ENCODE data around the gene LRRC4C.

LRRC4C gene

DNA sequence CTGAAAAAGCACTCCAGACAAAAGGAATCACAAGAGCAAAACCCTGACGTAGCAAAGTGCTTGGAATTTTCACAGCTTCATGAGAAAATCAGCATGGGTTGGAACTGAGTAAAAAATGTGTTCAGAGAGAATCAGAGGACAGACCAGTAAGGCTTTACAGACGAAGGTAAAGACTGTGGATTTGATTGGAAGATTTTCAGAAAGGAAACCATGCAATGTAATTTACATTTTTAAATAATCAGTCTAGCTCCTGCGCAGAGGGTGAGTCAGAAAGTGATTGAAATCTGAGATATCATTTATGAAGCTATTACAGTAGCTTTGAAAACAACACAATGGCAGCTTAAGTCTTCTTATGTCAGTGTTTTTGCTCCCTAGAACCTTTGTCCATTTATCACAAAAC, 1122.3 kb downstream of the LRRC4C start:
- Histone ChIP-seq H3K4me2 (ENCODE audit: low read length) (no peak overlapping the region), H3K9ac (ENCODE audit: low read depth, low read length) (no peak overlapping the region), H3K9me3 (replicated peaks; ENCODE audit: low read length) (no peaks in the 10 kb centered on the region), H3K27me3 (ENCODE audit: control insufficient read depth, insufficient read depth, low read length) (no peaks in the 10 kb centered on the region), H3K36me3 (ENCODE audit: insufficient read depth, low read length) (no peaks in the 10 kb centered on the region), H3K4me3 (ENCODE audit: low read length) (no peak overlapping the region), H3K4me1 (ENCODE audit: control insufficient read depth, insufficient read depth, low read length) (peaks cover 12% of the 10 kb centered on the region)

DNA sequence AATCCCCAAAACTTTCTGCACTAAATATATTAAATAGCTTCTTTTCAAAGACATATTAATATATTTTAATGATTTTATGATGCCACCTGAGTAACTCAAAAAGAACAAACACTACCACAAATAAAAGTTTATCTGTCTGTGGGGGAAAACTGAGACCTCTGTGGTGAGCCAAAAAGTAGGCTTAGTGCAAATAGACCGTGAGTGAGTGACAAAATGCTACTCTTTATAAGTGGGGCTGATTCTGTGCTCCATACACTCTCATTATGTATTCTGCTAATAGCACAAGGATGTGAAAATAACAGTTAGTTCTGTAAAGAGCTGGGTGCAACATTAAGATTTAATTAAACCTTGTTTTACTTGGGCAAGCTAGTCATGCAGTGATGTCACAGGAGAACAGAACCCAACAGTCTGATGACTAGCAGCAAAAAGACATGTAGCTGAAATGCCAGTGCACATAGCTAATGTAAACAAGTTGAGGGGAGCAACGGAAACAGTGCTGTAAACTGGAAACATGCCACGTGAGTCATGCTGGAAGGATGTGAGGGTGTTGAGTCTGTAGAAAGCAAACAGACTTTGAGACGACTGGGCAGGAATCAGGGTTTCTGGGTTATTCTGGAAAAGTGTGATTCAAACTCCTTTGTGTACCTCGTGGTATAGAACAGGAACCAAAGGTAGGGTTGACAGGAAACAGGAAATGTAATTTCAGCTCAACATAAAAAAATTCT, 1130.4 kb downstream of the LRRC4C start:
- Histone ChIP-seq H3K9ac (ENCODE audit: low read depth, low read length) (no peak overlapping the region), H3K27me3 (ENCODE audit: control insufficient read depth, insufficient read depth, low read length) (no peaks in the 10 kb centered on the region), H3K4me3 (ENCODE audit: low read length) (no peak overlapping the region), H3K4me1 (ENCODE audit: control insufficient read depth, insufficient read depth, low read length) (peaks cover 14% of the 10 kb centered on the region), H3K36me3 (ENCODE audit: insufficient read depth, low read length) (no peaks in the 10 kb centered on the region), H3K4me2 (ENCODE audit: low read length) (peak overlapping the region; percentile 59), H3K9me3 (replicated peaks; ENCODE audit: low read length) (no peaks in the 10 kb centered on the region)

DNA sequence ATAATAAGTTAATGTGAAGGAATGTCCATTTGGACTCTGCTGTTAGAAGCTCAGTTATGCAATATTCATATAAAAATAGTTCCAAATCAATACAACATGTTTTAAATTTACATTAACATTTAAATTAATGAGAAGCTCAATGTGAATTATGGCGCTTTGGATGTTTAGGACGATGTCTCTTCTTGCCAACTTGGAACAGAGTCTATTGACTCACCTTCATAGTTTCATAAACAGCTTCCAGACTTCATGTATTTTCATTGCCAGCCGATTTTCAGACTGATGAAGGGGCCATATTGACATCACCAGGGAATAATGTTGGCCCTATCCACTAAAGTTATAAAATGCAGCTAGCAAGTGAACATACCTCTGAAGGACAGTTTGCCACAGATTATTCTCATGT, 1136.2 kb downstream of the LRRC4C start:
- Histone ChIP-seq H3K4me1 (ENCODE audit: control insufficient read depth, insufficient read depth, low read length) (no peaks in the 10 kb centered on the region), H3K9ac (ENCODE audit: low read depth, low read length) (no peak overlapping the region), H3K36me3 (ENCODE audit: insufficient read depth, low read length) (no peaks in the 10 kb centered on the region), H3K9me3 (replicated peaks; ENCODE audit: low read length) (no peaks in the 10 kb centered on the region), H3K27me3 (ENCODE audit: control insufficient read depth, insufficient read depth, low read length) (no peaks in the 10 kb centered on the region), H3K4me3 (ENCODE audit: low read length) (no peak overlapping the region), H3K4me2 (ENCODE audit: low read length) (no peak overlapping the region)

DNA sequence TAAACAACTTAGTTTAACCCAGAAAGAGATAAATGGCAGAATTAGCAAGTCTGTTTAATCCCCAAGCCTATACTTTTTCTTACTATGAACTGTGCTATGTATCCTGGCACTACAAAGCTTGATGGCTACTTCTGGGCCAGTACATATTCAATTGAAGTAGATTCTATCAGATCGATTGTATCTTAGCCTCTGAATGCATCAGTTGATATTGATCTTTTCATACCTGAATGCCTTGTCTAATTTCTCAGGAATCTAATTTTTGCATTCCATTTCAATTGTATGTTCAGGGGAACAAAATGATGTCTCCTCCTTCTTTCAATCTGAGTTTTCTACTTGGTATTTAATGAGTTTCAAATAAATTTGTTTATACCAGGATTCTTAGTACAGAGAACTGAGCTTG, 1137.9 kb downstream of the LRRC4C start:
- Histone ChIP-seq H3K4me1 (ENCODE audit: control insufficient read depth, insufficient read depth, low read length) (no peaks in the 10 kb centered on the region), H3K4me2 (ENCODE audit: low read length) (no peak overlapping the region), H3K9me3 (replicated peaks; ENCODE audit: low read length) (no peaks in the 10 kb centered on the region), H3K27me3 (ENCODE audit: control insufficient read depth, insufficient read depth, low read length) (no peaks in the 10 kb centered on the region), H3K36me3 (ENCODE audit: insufficient read depth, low read length) (no peaks in the 10 kb centered on the region), H3K4me3 (ENCODE audit: low read length) (no peak overlapping the region), H3K9ac (ENCODE audit: low read depth, low read length) (no peak overlapping the region)

DNA sequence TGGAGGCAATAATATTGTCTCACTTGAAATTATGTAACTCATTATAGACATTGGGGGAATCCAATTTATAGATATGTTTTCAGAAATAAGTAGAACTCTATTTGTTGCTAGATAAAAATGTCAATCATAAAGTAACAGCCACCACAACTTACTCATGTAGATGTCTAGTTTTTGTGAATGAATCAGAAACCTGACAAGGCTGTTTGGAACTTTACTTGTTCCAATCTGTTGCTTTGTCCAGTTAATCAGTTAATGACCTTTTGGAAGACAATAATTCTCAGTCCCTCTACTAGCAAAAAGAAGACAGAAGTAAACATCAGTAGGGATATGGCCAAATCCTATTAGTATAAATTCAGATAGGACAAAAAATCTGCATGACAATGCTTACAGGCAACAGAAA, 1143.3 kb downstream of the LRRC4C start:
- Histone ChIP-seq H3K4me2 (ENCODE audit: low read length) (no peak overlapping the region), H3K9ac (ENCODE audit: low read depth, low read length) (no peak overlapping the region), H3K4me3 (ENCODE audit: low read length) (no peak overlapping the region), H3K9me3 (replicated peaks; ENCODE audit: low read length) (no peaks in the 10 kb centered on the region), H3K27me3 (ENCODE audit: control insufficient read depth, insufficient read depth, low read length) (no peaks in the 10 kb centered on the region), H3K36me3 (ENCODE audit: insufficient read depth, low read length) (no peaks in the 10 kb centered on the region), H3K4me1 (ENCODE audit: control insufficient read depth, insufficient read depth, low read length) (no peaks in the 10 kb centered on the region)

DNA sequence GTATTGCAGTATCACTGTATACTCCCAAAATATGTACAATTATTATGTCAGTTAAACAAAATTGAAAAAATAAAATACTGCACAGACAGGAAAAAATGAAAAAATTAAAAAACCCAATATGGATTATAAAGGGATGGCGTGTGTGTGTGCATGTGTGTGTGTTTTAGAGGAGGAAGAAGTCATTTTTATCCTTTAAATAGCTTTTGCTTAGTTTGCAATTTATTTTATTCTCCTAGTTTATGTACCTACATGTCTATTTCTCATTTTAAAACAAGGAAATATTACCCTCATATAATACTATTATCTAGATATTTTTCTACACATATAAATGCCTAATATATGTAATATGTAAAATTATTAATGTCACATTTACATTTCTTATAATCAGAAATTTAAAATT, 1144.3 kb downstream of the LRRC4C start:
- no peaks in the 10 kb centered on the region for H3K4me1 ChIP-seq (ENCODE audit: control insufficient read depth, insufficient read depth, low read length)
- H3K36me3 ChIP-seq (ENCODE audit: insufficient read depth, low read length): no peaks in the 10 kb centered on the region
- H3K27me3 ChIP-seq (ENCODE audit: control insufficient read depth, insufficient read depth, low read length): no peaks in the 10 kb centered on the region
- no peak overlapping the region for H3K4me3 ChIP-seq (ENCODE audit: low read length)
- no peak overlapping the region for H3K4me2 ChIP-seq (ENCODE audit: low read length)
- H3K9ac ChIP-seq (ENCODE audit: low read depth, low read length): no peak overlapping the region
- H3K9me3 ChIP-seq (replicated peaks; ENCODE audit: low read length): no peaks in the 10 kb centered on the region

DNA sequence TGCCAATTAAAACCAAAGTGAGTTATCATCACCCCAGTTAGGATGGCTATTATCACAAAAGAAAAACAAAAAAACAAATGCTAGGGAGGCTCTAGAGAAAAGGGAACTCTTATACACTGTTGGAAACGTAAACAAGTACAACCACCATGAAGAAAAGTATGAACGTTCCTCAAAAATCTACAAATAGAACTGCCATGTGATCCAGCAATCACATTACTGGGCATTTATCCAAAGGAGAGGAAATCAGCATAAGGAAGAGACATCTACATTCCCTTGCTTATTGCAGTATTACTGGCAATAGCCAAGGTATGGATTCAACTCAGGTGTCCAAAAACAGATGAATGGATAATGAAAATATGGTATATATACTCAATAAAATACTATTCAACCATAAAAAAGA, 1145.1 kb downstream of the LRRC4C start:
- Histone ChIP-seq H3K4me3 (ENCODE audit: low read length) (no peak overlapping the region), H3K27me3 (ENCODE audit: control insufficient read depth, insufficient read depth, low read length) (no peaks in the 10 kb centered on the region), H3K4me1 (ENCODE audit: control insufficient read depth, insufficient read depth, low read length) (no peaks in the 10 kb centered on the region), H3K9me3 (replicated peaks; ENCODE audit: low read length) (no peaks in the 10 kb centered on the region), H3K4me2 (ENCODE audit: low read length) (no peak overlapping the region), H3K9ac (ENCODE audit: low read depth, low read length) (no peak overlapping the region), H3K36me3 (ENCODE audit: insufficient read depth, low read length) (no peaks in the 10 kb centered on the region)

DNA sequence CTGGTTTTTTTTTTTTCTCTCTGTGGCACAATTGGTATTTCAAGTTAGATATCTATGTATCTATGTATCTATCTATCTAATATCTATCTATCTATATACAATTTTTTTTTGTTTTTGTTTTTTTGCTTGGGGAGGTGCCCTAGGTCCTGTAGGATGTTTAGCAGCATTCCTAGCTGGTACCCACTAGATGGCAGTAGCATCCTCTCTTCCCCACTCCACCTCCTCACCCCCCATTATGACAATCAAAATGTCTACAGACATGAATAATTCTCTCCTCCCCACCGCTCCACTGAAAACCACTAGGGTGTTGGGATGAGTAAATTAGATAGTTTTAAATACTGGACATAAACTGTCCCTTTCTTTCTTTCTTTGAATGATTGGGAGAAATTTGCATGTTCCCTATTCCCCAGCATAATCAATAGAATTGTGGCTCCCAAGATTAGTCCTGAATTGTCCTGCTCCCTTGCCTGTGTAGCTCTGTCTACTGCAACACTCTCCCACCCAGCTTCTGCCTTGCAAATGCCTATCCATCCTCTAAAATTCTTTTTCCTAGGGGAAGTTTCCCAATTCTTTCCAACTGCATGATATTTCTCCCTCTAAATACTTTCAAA, 1152.4 kb downstream of the LRRC4C start:
- no peaks in the 10 kb centered on the region for H3K27me3 ChIP-seq (ENCODE audit: control insufficient read depth, insufficient read depth, low read length)
- H3K4me3 ChIP-seq (ENCODE audit: low read length): no peak overlapping the region
- H3K36me3 ChIP-seq (ENCODE audit: insufficient read depth, low read length): no peaks in the 10 kb centered on the region
- H3K9me3 ChIP-seq (replicated peaks; ENCODE audit: low read length): no peaks in the 10 kb centered on the region
- H3K9ac ChIP-seq (ENCODE audit: low read depth, low read length): no peak overlapping the region
- peaks cover 10% of the 10 kb centered on the region for H3K4me1 ChIP-seq (ENCODE audit: control insufficient read depth, insufficient read depth, low read length)
- H3K4me2 ChIP-seq (ENCODE audit: low read length): no peak overlapping the region

DNA sequence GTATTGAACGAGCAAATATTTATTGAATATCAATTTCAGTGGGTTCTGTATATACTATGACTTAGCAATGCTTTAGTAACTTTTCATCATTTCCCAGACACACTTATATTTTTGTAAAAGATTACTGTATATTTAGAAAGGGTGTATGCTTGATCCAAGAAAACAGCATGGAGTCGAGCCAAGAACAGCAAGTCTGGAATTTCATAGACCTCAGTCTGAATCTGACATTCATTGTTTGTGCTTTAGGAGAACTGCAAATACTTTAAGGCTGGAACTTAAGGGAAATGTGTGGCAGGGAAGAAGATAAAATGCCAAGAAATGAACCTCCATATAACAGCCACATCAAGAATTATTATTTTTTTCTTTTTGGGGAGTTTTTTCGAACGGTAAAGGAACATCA, 1156.8 kb downstream of the LRRC4C start:
- Histone ChIP-seq H3K4me1 (ENCODE audit: control insufficient read depth, insufficient read depth, low read length) (peaks cover 10% of the 10 kb centered on the region), H3K36me3 (ENCODE audit: insufficient read depth, low read length) (no peaks in the 10 kb centered on the region), H3K9me3 (replicated peaks; ENCODE audit: low read length) (no peaks in the 10 kb centered on the region), H3K4me2 (ENCODE audit: low read length) (no peak overlapping the region), H3K4me3 (ENCODE audit: low read length) (no peak overlapping the region), H3K9ac (ENCODE audit: low read depth, low read length) (no peak overlapping the region), H3K27me3 (ENCODE audit: control insufficient read depth, insufficient read depth, low read length) (no peaks in the 10 kb centered on the region)

DNA sequence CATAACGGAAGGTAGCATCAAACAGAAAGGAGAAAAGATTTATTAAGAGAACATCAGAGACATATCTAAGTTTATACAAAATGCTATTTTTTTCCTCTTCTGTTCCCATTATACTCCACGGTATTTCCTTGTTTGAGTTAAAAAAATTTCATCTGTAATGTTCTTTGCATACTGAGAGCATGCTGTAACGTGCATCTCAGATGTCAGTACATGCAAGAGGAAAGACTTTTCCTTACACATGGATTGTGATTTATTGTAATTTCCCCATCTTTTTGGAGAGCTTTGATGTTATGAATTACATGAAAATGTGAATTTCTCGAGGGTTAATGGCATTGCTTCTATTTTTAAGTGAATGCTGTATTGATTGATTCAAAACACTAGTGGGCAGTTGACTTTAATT, 1164.0 kb downstream of the LRRC4C start:
- H3K9me3 ChIP-seq (replicated peaks; ENCODE audit: low read length): no peaks in the 10 kb centered on the region
- H3K4me1 ChIP-seq (ENCODE audit: control insufficient read depth, insufficient read depth, low read length): peaks cover 4% of the 10 kb centered on the region
- H3K9ac ChIP-seq (ENCODE audit: low read depth, low read length): no peak overlapping the region
- no peaks in the 10 kb centered on the region for H3K36me3 ChIP-seq (ENCODE audit: insufficient read depth, low read length)
- no peak overlapping the region for H3K4me3 ChIP-seq (ENCODE audit: low read length)
- no peaks in the 10 kb centered on the region for H3K27me3 ChIP-seq (ENCODE audit: control insufficient read depth, insufficient read depth, low read length)
- H3K4me2 ChIP-seq (ENCODE audit: low read length): no peak overlapping the region

DNA sequence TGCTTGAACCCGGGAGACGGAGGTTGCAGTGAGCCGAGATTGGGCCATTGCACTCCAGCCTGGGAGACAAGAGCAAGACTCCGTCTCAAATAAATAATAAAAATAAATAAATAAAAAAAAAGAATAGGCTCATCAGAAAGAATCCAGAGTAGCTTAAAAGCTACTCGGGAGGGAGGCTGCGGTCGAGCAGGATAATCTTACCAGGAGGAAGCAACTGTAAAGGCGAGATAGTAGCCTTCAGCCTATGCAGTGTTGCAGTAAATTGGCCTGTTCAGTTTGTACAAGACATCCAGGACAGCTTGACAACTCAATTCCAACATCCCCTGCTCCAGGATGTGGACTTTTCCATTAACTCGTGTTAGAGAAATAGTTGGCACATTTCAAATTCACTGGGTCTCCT, 1164.7 kb downstream of the LRRC4C start:
- no peak overlapping the region for H3K4me2 ChIP-seq (ENCODE audit: low read length)
- H3K9me3 ChIP-seq (replicated peaks; ENCODE audit: low read length): no peaks in the 10 kb centered on the region
- H3K4me3 ChIP-seq (ENCODE audit: low read length): no peak overlapping the region
- H3K27me3 ChIP-seq (ENCODE audit: control insufficient read depth, insufficient read depth, low read length): no peaks in the 10 kb centered on the region
- H3K4me1 ChIP-seq (ENCODE audit: control insufficient read depth, insufficient read depth, low read length): peaks cover 4% of the 10 kb centered on the region
- H3K36me3 ChIP-seq (ENCODE audit: insufficient read depth, low read length): no peaks in the 10 kb centered on the region
- H3K9ac ChIP-seq (ENCODE audit: low read depth, low read length): no peak overlapping the region

DNA sequence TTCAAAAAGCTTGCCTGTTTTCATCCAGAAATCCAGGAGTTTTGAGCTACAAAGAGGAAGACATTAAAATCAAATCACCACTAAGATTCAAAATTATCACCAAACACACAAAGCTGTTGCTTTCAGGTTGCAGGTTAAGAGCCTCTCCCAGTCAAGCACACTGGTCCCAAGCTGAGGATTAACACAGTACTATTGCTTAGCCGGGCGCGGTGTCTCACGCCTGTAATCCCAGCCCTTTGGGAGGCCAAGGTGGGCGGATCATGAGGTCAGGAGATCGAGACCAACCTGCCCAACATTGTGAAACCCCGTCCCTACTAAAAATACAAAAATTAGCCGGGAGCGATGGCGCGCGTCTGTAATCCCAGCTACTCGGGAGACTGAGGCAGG, 1165.1 kb downstream of the LRRC4C start:
- H3K4me1 ChIP-seq (ENCODE audit: control insufficient read depth, insufficient read depth, low read length): peaks cover 4% of the 10 kb centered on the region
- no peak overlapping the region for H3K4me2 ChIP-seq (ENCODE audit: low read length)
- no peaks in the 10 kb centered on the region for H3K36me3 ChIP-seq (ENCODE audit: insufficient read depth, low read length)
- H3K4me3 ChIP-seq (ENCODE audit: low read length): no peak overlapping the region
- H3K9me3 ChIP-seq (replicated peaks; ENCODE audit: low read length): no peaks in the 10 kb centered on the region
- no peak overlapping the region for H3K9ac ChIP-seq (ENCODE audit: low read depth, low read length)
- no peaks in the 10 kb centered on the region for H3K27me3 ChIP-seq (ENCODE audit: control insufficient read depth, insufficient read depth, low read length)

Measured in skeletal muscle satellite cell (primary cell).